Fibroblast of lung (primary cell): ENCODE measurements around the gene LDHD. TPM values are rescaled to one million over a fixed set of nuclear protein-coding genes. Genes with fewer than 3 reads are reported as not detected.

Source experiments
- DNase-seq, 2 donors: peaks; one replicate each; pipeline versions ENCODE4 v3.0.0 to v3.0.0-alpha.2; 2010; ENCODE audit warnings: low read depth in 2 of 2
- H2AFZ ChIP-seq: 2 replicates; pipeline ENCODE4 v1.5.1; 2012; ENCODE audit warnings: low read length, control low read depth, inconsistent platforms
- H3K27ac ChIP-seq: 2 replicates; pipeline ENCODE4 v1.5.1; 2011; ENCODE audit warnings: low read length, control low read depth; ENCODE audit not compliant: insufficient read depth
- H3K27me3 ChIP-seq: 2 replicates; pipeline ENCODE4 v1.5.1; 2011; ENCODE audit warnings: mild to moderate bottlenecking, low read length; ENCODE audit not compliant: control insufficient read depth, insufficient read depth
- H3K36me3 ChIP-seq: 2 replicates; pipeline ENCODE4 v1.5.1; 2011; ENCODE audit warnings: low read length; ENCODE audit not compliant: control insufficient read depth, insufficient read depth
- H3K4me1 ChIP-seq: 2 replicates; pipeline ENCODE4 v1.5.1; 2011; ENCODE audit warnings: low read length; ENCODE audit not compliant: control insufficient read depth, insufficient read depth; ENCODE audit errors: extremely low read depth
- H3K4me2 ChIP-seq: 2 replicates; pipeline ENCODE4 v1.5.1; 2011; ENCODE audit warnings: low read length, control low read depth; ENCODE audit not compliant: insufficient read depth; ENCODE audit errors: extremely low read depth
- H3K4me3 ChIP-seq, 4 experiments: fragments of 200-600 bp in 1 of 4; sonication (generic) in 1 of 4; replicated peaks in 1 of 4; 2 replicates each; pipeline ENCODE4 v1.5.1; 2011 to 2016; ENCODE audit warnings: low read length in 4 of 4, low read depth in 3 of 4, mild to moderate bottlenecking in 3 of 4, control low read depth in 2 of 4, inconsistent platforms in 1 of 4, mixed read lengths in 1 of 4; ENCODE audit not compliant: insufficient read depth in 1 of 4; ENCODE audit errors: control extremely low read depth in 1 of 4
- H3K79me2 ChIP-seq: 2 replicates; pipeline ENCODE4 v1.5.1; 2012; ENCODE audit warnings: mild to moderate bottlenecking, low read length, inconsistent platforms; ENCODE audit not compliant: control insufficient read depth, insufficient read depth
- H3K9ac ChIP-seq: 2 replicates; pipeline ENCODE4 v1.5.1; 2011; ENCODE audit warnings: mild to moderate bottlenecking, low read length, control low read depth; ENCODE audit not compliant: insufficient read depth
- H3K9me3 ChIP-seq: 2 replicates; pipeline ENCODE4 v1.5.1; 2012; ENCODE audit warnings: low read depth, low read length; ENCODE audit not compliant: control insufficient read depth, insufficient read depth
- H4K20me1 ChIP-seq: 2 replicates; pipeline ENCODE4 v1.5.1; 2011; ENCODE audit warnings: low read length; ENCODE audit not compliant: control insufficient read depth, insufficient read depth; ENCODE audit errors: extremely low read depth
- EZH2 ChIP-seq: IDR thresholded peaks from 2 replicates; pipeline ENCODE4 v1.5.1; 2012; ENCODE audit warnings: low read length, control low read depth, mild to moderate bottlenecking; ENCODE audit errors: missing control alignments
- polyA plus RNA-seq, 2 donors: library from polyadenylated mRNA; depleted of rRNA in 1 of 2; stranded (reverse) in 1 of 2; unstranded in 1 of 2; fragments of >200 nt; gene quantifications; 2 replicates each; pipeline ENCODE4 v1.2.1, GENCODE V29; 2011 to 2012; ENCODE audit warnings: missing spikeins in 1 of 2
- total RNA-seq: library from RNA; depleted of rRNA; stranded (reverse); fragments of >200 nt; gene quantifications from 2 replicates; pipeline ENCODE4 v1.2.1, GENCODE V29; 2014
- TF ChIP-seq, protein P1 (sequence below), 2 donors: IDR thresholded peaks in 1 of 2; conservative IDR thresholded peaks in 1 of 2; 1 replicate in 1 of 2; 2 replicates in 1 of 2; pipeline ENCODE4 v1.5.1; 2011 to 2012; ENCODE audit warnings: low read length in 2 of 2, control low read depth in 1 of 2, inconsistent platforms in 1 of 2, low read depth in 1 of 2, mild to moderate bottlenecking in 1 of 2

The LDHD gene
- total and polyA plus RNA-seq, 2 donors (not counting 1 experiment from before 2014, with no cell fraction given): 0.52 to 4.5 TPM

DNA sequence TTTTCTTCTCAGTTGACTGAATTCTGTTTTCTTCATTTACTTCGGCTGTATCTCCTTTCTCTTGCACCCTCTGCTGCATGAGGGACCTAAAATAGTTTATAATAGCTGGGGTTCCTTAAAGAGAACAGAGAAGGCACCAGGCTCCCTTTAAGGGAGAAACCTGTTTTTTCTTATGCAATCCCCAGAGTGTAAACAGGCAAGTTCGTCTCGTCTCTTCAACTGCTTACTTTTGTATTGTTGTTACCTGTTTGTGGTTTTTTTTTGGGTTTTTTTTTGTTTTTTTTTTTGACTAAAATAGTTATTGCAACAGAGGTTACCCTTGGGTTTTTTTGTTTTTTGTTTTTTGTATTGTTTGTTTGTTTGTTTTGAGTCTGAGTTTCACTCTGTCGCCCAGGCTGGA, 3.7 kb upstream of the LDHD start:
- Histone ChIP-seq H2AFZ (no peak overlapping the region), H3K27me3 (no peaks in the 10 kb centered on the region), H3K4me3 (no peak overlapping the region), H3K79me2 (no peaks in the 10 kb centered on the region), H3K4me2 (no peak overlapping the region), H3K9ac (no peak overlapping the region), H3K36me3 (no peaks in the 10 kb centered on the region), H4K20me1 (no peaks in the 10 kb centered on the region), H3K4me1 (peaks cover 3% of the 10 kb centered on the region), H3K27ac (no peak overlapping the region), H3K9me3 (no peaks in the 10 kb centered on the region)
- DNase-seq: no peak
- no peak for TF ChIP-seq EZH2
- TF ChIP-seq, protein P1, sequence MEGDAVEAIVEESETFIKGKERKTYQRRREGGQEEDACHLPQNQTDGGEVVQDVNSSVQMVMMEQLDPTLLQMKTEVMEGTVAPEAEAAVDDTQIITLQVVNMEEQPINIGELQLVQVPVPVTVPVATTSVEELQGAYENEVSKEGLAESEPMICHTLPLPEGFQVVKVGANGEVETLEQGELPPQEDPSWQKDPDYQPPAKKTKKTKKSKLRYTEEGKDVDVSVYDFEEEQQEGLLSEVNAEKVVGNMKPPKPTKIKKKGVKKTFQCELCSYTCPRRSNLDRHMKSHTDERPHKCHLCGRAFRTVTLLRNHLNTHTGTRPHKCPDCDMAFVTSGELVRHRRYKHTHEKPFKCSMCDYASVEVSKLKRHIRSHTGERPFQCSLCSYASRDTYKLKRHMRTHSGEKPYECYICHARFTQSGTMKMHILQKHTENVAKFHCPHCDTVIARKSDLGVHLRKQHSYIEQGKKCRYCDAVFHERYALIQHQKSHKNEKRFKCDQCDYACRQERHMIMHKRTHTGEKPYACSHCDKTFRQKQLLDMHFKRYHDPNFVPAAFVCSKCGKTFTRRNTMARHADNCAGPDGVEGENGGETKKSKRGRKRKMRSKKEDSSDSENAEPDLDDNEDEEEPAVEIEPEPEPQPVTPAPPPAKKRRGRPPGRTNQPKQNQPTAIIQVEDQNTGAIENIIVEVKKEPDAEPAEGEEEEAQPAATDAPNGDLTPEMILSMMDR (conservative IDR thresholded peaks at IDR 0.05 in 1 of 2, IDR thresholded peaks at IDR 0.05 in 1 of 2; ENCODE audit: low read depth in 1 of 2, low read length in 2 of 2): no peak

DNA sequence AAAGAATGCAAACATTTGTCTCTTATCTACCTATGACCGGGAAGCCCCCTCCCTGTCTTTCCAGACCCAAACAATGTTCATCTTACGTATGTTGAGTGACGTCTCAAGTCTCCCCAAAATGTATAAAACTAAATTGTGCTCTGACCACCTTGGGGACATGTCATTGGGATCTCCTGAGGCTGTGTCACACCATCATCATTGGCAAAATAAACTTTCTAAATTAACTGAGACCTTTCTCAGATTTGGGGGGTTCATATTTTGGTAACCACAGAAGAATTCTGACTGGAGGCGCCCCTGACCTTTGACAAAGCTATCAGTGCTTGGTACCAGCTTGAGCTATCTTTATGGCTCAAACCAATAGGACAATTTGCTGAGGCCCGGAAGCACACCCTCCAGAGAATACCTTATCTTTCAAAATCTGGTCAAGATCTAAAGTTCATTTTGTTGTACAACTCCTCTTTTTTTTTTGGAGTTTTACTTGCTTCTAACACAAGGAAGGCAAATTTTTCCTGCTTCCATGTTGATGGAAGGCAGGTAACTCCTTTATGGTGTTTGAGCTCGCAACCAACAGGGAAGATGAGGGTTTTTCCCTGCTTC, 2.5 kb upstream of the LDHD start:
- H3K27ac ChIP-seq: no peak overlapping the region
- no peak overlapping the region for H2AFZ ChIP-seq
- no peak for TF ChIP-seq EZH2
- TF ChIP-seq, protein P1 (conservative IDR thresholded peaks at IDR 0.05 in 1 of 2, IDR thresholded peaks at IDR 0.05 in 1 of 2; ENCODE audit: low read depth in 1 of 2, low read length in 2 of 2): no peak
- H3K27me3 ChIP-seq: no peaks in the 10 kb centered on the region
- no peaks in the 10 kb centered on the region for H3K9me3 ChIP-seq
- no peaks in the 10 kb centered on the region for H3K79me2 ChIP-seq
- H3K36me3 ChIP-seq: no peaks in the 10 kb centered on the region
- no peak overlapping the region for H3K4me2 ChIP-seq
- no peaks in the 10 kb centered on the region for H4K20me1 ChIP-seq
- no peak overlapping the region for H3K4me3 ChIP-seq
- H3K9ac ChIP-seq: no peak overlapping the region
- DNase-seq: no peak
- peaks cover 3% of the 10 kb centered on the region for H3K4me1 ChIP-seq

DNA sequence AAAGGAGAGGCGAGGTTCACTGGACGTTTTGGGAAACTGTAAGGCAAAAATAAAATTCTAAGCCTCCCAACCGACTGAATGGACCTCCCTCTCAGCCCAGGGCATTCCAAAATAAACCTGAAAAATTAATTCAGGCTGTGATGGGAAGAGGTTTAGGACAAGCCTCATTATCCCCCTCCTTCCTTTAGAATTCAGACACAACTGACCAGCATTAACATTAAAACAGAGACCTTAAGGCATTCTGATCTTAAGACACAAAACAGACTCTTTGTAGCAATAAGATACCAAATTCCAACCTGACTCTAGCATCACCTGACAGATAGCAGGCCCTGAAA, 298 bp upstream of the LDHD start:
- Histone ChIP-seq H2AFZ (no peak overlapping the region), H3K4me2 (no peak overlapping the region), H3K36me3 (no peaks in the 10 kb centered on the region), H3K9me3 (no peaks in the 10 kb centered on the region), H3K4me3 (peak overlapping the region in 1 of 4 experiments; percentile 51), H3K79me2 (no peaks in the 10 kb centered on the region), H3K4me1 (peaks cover 3% of the 10 kb centered on the region), H3K9ac (no peak overlapping the region), H4K20me1 (no peaks in the 10 kb centered on the region), H3K27me3 (no peaks in the 10 kb centered on the region), H3K27ac (no peak overlapping the region)
- TF ChIP-seq, protein P1 (conservative IDR thresholded peaks at IDR 0.05 in 1 of 2, IDR thresholded peaks at IDR 0.05 in 1 of 2; ENCODE audit: low read depth in 1 of 2, low read length in 2 of 2): no peak
- DNase-seq: no peak
